Activated CD8-positive, alpha-beta T cell treated with anti-CD3 and anti-CD28 coated beads for 36 hours (primary cell): ENCODE measurements around the gene TBX4. TPM values are rescaled to one million over a fixed set of nuclear protein-coding genes. Genes with fewer than 3 reads are reported as not detected.

Experiments used
- ATAC-seq: fragments of 200-7000 bp; cut with Tn5 transposase; one replicate; pipeline ENCODE4 v1.10.0; 2021; ENCODE audit warnings: mild to moderate bottlenecking, moderate library complexity
- CTCF ChIA-PET: fragments of 350-600 bp; sonication (Branson Sonifier 250); formaldehyde crosslinking; loops from one replicate; lab custom pipeline; 2021; ENCODE audit warnings: antibody characterized with exemption; lab: Charles Lee
- POLR2A ChIA-PET: fragments of 350-600 bp; sonication (Branson Sonifier 250); formaldehyde crosslinking; loops from one replicate; lab custom pipeline; 2021; ENCODE audit warnings: antibody characterized with exemption; lab: Charles Lee
- DNase-seq: peaks from one replicate; pipeline ENCODE4 v3.0.0-alpha.2; 2020
- H3K27ac Mint-ChIP-seq: one replicate; pipeline ENCODE4 v1.8.0; 2021; ENCODE audit warnings: mild to moderate bottlenecking, mixed read lengths
- H3K27me3 Mint-ChIP-seq: one replicate; pipeline ENCODE4 v1.8.0; 2021; ENCODE audit warnings: mixed read lengths
- H3K36me3 Mint-ChIP-seq: one replicate; pipeline ENCODE4 v1.8.0; 2021; ENCODE audit warnings: low read depth, mixed read lengths
- H3K4me1 Mint-ChIP-seq: one replicate; pipeline ENCODE4 v1.8.0; 2021; ENCODE audit warnings: low read depth, mixed read lengths
- H3K4me3 Mint-ChIP-seq: one replicate; pipeline ENCODE4 v1.8.0; 2021; ENCODE audit warnings: mild to moderate bottlenecking, moderate library complexity, mixed read lengths
- H3K9me3 Mint-ChIP-seq: one replicate; pipeline ENCODE4 v1.8.0; 2021; ENCODE audit warnings: mixed read lengths
- intact Hi-C: fragments of 100-400 bp; cut with micrococcal nuclease; formaldehyde crosslinking; loops from one replicate; pipeline ENCODE4 v1.10.0; 2022
- total RNA-seq, 2 experiments: library from RNA; stranded (reverse); gene quantifications; one replicate each; pipeline ENCODE4 v1.2.3, GENCODE V29; 2021
- TF ChIP-seq, protein P1 (sequence below): fragments of 200-600 bp; IDR thresholded peaks from one replicate; pipeline ENCODE4 v1.8.0; 2022; ENCODE audit warnings: antibody characterized with exemption, mild to moderate bottlenecking

Gene TBX4
- total RNA-seq, 2 experiments from 2014 or later = not detected

DNA sequence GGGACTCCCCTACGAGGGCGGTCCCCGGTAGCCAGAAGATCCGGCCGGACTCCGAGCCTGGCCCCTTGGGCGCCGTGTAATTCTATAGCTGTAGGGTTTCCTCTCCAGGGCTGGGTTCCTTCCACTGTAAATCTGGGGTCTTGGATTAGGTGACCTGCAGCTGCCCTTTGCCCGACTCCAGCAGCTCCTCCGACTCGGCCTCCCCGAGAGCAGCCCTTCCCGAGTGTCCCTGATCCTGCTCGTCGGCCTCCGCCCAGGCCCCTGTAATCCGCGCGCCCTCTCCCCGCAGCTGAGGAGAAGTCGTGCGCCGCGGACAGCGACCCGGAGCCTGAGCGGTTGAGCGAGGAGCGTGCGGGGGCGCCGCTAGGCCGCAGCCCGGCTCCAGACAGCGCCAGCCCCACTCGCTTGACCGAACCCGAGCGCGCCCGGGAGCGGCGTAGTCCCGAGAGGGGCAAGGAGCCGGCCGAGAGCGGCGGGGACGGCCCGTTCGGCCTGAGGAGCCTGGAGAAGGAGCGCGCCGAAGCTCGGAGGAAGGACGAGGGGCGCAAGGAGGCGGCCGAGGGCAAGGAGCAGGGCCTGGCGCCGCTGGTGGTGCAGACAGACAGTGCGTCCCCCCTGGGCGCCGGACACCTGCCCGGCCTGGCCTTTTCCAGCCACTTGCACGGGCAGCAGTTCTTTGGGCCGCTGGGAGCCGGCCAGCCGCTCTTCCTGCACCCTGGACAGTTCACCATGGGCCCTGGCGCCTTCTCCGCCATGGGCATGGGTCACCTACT lies 47.1 kb upstream of the TBX4 start:
- Mint-ChIP-seq H3K27me3 (peaks cover 73% of the 10 kb centered on the region), H3K4me1 (peaks cover 36% of the 10 kb centered on the region), H3K4me3 (peak overlapping the region; percentile 31), H3K9me3 (no peaks in the 10 kb centered on the region), H3K27ac (no peak overlapping the region), H3K36me3 (no peaks in the 10 kb centered on the region)
- intact Hi-C loops = loop anchor here (5.0 kb wide), 1 partner anchor 47 kb away; the partner anchor contains the start of gene TBX4
- ChIA-PET CTCF (interaction anchor here (1.2 to 3.8 kb wide), 3 partner anchors 8 to 14 kb away, joined by 3 to 16 read pairs (median 3); no protein-coding TSS in a partner anchor), POLR2A (interaction anchor here (0.5 to 0.9 kb wide), 2 partner anchors 10 to 254 kb away, joined by 3 to 4 read pairs; no protein-coding TSS in a partner anchor)
- ATAC-seq (no peak), DNase-seq (no peak)
- TF ChIP-seq, protein P1, sequence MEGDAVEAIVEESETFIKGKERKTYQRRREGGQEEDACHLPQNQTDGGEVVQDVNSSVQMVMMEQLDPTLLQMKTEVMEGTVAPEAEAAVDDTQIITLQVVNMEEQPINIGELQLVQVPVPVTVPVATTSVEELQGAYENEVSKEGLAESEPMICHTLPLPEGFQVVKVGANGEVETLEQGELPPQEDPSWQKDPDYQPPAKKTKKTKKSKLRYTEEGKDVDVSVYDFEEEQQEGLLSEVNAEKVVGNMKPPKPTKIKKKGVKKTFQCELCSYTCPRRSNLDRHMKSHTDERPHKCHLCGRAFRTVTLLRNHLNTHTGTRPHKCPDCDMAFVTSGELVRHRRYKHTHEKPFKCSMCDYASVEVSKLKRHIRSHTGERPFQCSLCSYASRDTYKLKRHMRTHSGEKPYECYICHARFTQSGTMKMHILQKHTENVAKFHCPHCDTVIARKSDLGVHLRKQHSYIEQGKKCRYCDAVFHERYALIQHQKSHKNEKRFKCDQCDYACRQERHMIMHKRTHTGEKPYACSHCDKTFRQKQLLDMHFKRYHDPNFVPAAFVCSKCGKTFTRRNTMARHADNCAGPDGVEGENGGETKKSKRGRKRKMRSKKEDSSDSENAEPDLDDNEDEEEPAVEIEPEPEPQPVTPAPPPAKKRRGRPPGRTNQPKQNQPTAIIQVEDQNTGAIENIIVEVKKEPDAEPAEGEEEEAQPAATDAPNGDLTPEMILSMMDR = no peak

DNA sequence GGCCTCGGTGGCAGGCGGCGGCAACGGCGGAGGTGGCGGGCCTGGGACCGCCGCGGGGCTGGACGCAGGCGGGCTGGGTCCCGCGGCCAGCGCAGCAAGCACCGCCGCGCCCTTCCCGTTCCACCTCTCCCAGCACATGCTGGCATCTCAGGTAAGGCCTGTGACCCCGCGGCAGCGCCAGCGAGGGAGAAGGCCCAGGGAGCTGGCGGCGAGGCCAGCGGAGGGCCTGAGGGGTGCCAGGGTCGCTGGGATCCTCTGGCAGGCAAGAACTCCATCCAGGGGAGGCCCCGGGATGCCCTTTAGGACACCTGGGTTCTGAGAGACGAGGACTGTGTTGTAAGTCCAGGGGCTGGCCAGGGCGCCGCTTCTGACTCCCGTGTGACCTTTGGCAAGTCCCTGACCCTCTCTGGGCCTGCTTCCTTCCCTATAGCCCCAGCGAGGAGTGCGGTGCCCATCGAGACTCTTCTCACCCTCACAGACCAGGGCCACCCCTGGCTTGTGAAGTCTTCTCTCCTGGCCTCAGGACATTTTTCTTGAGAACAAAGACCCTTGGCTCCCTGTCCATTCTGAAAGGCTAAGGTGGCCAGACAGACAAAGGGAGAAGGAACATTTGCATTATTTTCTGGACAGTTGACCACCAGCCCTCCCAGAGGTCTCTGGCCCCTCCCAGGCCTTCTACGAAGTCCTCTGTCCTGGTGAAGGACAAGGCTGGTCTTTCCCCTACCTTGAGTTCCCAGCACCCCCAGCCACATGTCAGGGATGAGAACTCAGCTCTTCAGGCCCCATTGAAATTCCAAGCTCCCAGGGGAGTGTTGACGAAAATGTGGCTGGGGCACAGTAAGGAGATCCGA lies 46.3 kb upstream of the TBX4 start:
- ChIA-PET POLR2A (interaction anchor here (0.5 kb wide), 1 partner anchor 253 kb away, joined by 4 read pairs; no protein-coding TSS in a partner anchor), CTCF (interaction anchor here (1.4 kb wide), 1 partner anchor 12 kb away, joined by 3 read pairs; no protein-coding TSS in a partner anchor)
- Mint-ChIP-seq H3K27me3 (peaks cover 76% of the 10 kb centered on the region), H3K9me3 (no peaks in the 10 kb centered on the region), H3K27ac (no peak overlapping the region), H3K36me3 (no peaks in the 10 kb centered on the region), H3K4me1 (peaks cover 39% of the 10 kb centered on the region), H3K4me3 (no peak overlapping the region)
- DNase-seq (no peak), ATAC-seq (no peak)
- intact Hi-C loops = no loop called here
- TF ChIP-seq, protein P1 = no peak

DNA sequence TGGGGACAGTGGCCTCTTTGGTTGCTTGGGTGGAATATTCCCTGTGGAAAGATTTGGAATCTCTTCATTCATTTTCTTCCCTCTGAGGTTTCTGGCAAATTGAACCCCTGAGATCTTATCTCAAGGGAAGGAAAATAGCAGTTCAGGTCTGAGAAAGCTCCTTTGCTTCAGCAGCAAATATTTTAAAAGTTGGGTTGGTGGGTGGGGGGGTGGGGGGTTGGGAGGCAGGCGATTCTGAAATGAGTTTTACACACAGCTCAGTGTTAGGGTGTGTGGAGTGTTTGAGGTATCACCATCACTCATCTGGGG lies 45.7 kb upstream of the TBX4 start:
- CTCF ChIA-PET = no interaction called here
- TF ChIP-seq, protein P1 = no peak
- H3K27me3 Mint-ChIP-seq = peaks cover 71% of the 10 kb centered on the region

DNA sequence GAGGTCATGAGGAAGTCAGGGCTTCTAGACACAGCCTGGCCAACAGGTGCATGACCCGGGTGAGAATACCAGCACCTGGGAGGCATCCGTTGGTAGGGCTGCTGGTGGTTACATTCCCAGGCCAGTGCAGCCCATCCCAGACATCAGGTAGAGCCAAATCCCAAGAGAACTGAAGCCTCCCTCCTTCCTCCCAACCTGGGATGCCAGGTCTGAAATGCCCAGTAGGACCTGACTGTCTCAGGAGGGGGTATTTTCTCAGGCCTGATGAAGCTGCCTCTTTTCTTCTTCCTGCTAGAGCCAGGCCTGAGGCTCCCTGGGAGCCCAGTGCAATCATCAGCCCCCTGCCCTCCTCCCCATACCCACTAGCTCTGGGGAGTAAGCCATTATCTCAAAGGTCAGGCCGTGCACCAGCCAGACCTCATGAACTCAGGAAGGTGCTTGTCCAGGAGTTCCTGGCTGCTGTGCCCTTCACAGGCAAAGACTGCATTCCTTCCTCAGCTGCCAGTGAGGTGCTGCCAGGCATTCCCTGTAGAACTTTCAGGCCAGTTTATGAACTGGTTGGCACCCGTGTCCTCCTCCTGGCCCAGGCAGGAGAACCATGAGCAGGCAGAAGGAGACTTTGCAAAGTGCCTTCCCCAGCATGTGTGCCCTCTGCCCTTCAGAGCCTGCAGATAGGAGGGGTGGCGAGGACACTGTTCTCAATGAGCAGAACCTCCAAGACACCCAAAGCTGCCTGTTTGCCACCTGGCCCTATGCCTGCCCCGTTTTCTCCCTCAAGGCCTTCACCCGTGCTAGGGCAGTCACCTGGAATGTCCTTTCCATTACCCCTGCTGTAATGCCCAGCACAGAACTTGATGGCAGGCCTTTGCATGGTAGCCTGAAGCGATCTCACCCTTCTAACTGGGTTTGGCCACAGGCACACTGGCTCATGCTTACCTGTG lies 45.0 kb upstream of the TBX4 start:
- no peak overlapping the region for H3K27ac Mint-ChIP-seq
- CTCF ChIA-PET = interaction anchor here (0.9 kb wide), 1 partner anchor 17 kb away, joined by 3 read pairs; no protein-coding TSS in a partner anchor
- POLR2A ChIA-PET = no interaction called here
- DNase-seq (no peak), ATAC-seq (no peak)
- peaks cover 36% of the 10 kb centered on the region for H3K4me1 Mint-ChIP-seq
- H3K9me3 Mint-ChIP-seq = no peaks in the 10 kb centered on the region
- H3K27me3 Mint-ChIP-seq = peaks cover 64% of the 10 kb centered on the region
- TF ChIP-seq, protein P1 = no peak
- H3K36me3 Mint-ChIP-seq = no peaks in the 10 kb centered on the region
- H3K4me3 Mint-ChIP-seq = no peak overlapping the region
- intact Hi-C loops = no loop called here

More for the DNA sequence above, 45.7 kb upstream of the TBX4 start:
- no peak overlapping the region for H3K27ac Mint-ChIP-seq
- intact Hi-C loops = no loop called here
- H3K9me3 Mint-ChIP-seq = no peaks in the 10 kb centered on the region
- DNase-seq = no peak
- H3K4me3 Mint-ChIP-seq = no peak overlapping the region
- H3K4me1 Mint-ChIP-seq = peaks cover 36% of the 10 kb centered on the region
- no peaks in the 10 kb centered on the region for H3K36me3 Mint-ChIP-seq
- ATAC-seq = no peak
- POLR2A ChIA-PET = no interaction called here
